GM23338 (cell line): ENCODE measurements around the gene RPP40. TPM values are rescaled to one million over a fixed set of nuclear protein-coding genes. Genes with fewer than 3 reads are reported as not detected.

Experiments
- ATAC-seq: fragments of 200-7000 bp; cut with Tn5 transposase; 3 replicates; pipeline ENCODE4 v1.9.1; 2020
- DNase-seq: peaks from one replicate; pipeline ENCODE4 v3.0.0-alpha.2; 2015; ENCODE audit warnings: low spot score
- H2AFZ ChIP-seq: fragments of 200-600 bp; sonication (generic); 2 replicates; pipeline ENCODE4 v1.8.0; 2016; ENCODE audit warnings: antibody characterized with exemption, mild to moderate bottlenecking, moderate library complexity
- H3F3A ChIP-seq: fragments of 200-600 bp; sonication (generic); replicated peaks from 2 replicates; pipeline ENCODE4 v1.8.0; 2017; ENCODE audit warnings: antibody characterized with exemption, mixed run types, low read depth
- H3K27ac ChIP-seq: fragments of 200-600 bp; sonication (generic); 2 replicates; pipeline ENCODE4 v1.6.1; 2016; ENCODE audit warnings: low read depth
- H3K27me3 ChIP-seq: fragments of 200-600 bp; sonication (generic); 2 replicates; pipeline ENCODE4 v1.8.0; 2016; ENCODE audit warnings: mild to moderate bottlenecking, mixed run types, moderate library complexity; ENCODE audit not compliant: insufficient read depth
- H3K36me3 ChIP-seq: fragments of 200-600 bp; sonication (generic); 2 replicates; pipeline ENCODE4 v1.8.0; 2016; ENCODE audit warnings: mild to moderate bottlenecking; ENCODE audit not compliant: insufficient read depth
- H3K4me1 ChIP-seq: fragments of 200-600 bp; sonication (generic); 2 replicates; pipeline ENCODE4 v1.8.0; 2016; ENCODE audit warnings: mild to moderate bottlenecking, moderate library complexity; ENCODE audit not compliant: insufficient read depth
- H3K4me2 ChIP-seq: fragments of 200-600 bp; sonication (generic); 2 replicates; pipeline ENCODE4 v1.7.1; 2017; ENCODE audit warnings: mixed run types
- H3K4me3 ChIP-seq: fragments of 200-600 bp; sonication (generic); 2 replicates; pipeline ENCODE4 v1.6.1; 2016; ENCODE audit warnings: mixed run types
- H3K79me2 ChIP-seq: fragments of 200-600 bp; sonication (generic); replicated peaks from 2 replicates; pipeline ENCODE4 v1.8.0; 2017; ENCODE audit warnings: mild to moderate bottlenecking; ENCODE audit not compliant: insufficient read depth
- H3K9me2 ChIP-seq: fragments of 200-600 bp; sonication (generic); 2 replicates; pipeline ENCODE4 v1.8.0; 2017; ENCODE audit not compliant: insufficient read depth
- H4K20me1 ChIP-seq: fragments of 200-600 bp; sonication (generic); replicated peaks from 2 replicates; pipeline ENCODE4 v1.8.0; 2017; ENCODE audit warnings: mild to moderate bottlenecking; ENCODE audit not compliant: insufficient read depth
- H3K27ac Mint-ChIP-seq: 2 replicates; pipeline ENCODE4 v1.8.0; 2020; ENCODE audit warnings: inconsistent platforms, mild to moderate bottlenecking, moderate library complexity, mixed read lengths
- H3K27me3 Mint-ChIP-seq: 3 replicates; pipeline ENCODE4 v1.8.0; 2022; ENCODE audit warnings: low read depth, mild to moderate bottlenecking, moderate library complexity, mixed read lengths, inconsistent platforms; ENCODE audit not compliant: insufficient read depth, poor library complexity
- H3K36me3 Mint-ChIP-seq: 3 replicates; pipeline ENCODE4 v1.8.0; 2021; ENCODE audit warnings: low read depth, mild to moderate bottlenecking, inconsistent platforms, moderate library complexity, mixed read lengths
- H3K4me1 Mint-ChIP-seq: 3 replicates; pipeline ENCODE4 v1.8.0; 2020; ENCODE audit warnings: mild to moderate bottlenecking, inconsistent platforms, mixed read lengths
- H3K4me3 Mint-ChIP-seq: 3 replicates; pipeline ENCODE4 v1.8.0; 2021; ENCODE audit warnings: moderate library complexity, mild to moderate bottlenecking, inconsistent platforms, mixed read lengths
- H3K9me3 Mint-ChIP-seq: 3 replicates; pipeline ENCODE4 v1.8.0; 2020; ENCODE audit warnings: moderate library complexity, mild to moderate bottlenecking, inconsistent platforms, mixed read lengths
- CREB1 ChIP-seq: fragments of 250-450 bp; sonication (Bioruptor Pico); IDR thresholded peaks from 2 replicates; pipeline ENCODE4 v1.5.0; 2020; ENCODE audit warnings: low read depth, mild to moderate bottlenecking, moderate library complexity
- EZH2 ChIP-seq: fragments of 200-600 bp; sonication (generic); IDR thresholded peaks from one replicate; pipeline ENCODE4 v1.8.0; 2017; ENCODE audit warnings: antibody characterized with exemption, mild to moderate bottlenecking, low read depth; ENCODE audit not compliant: unreplicated experiment
- EZH2phosphoT487 ChIP-seq: fragments of 200-600 bp; sonication (generic); IDR thresholded peaks from one replicate; pipeline ENCODE4 v1.8.1; 2018; ENCODE audit warnings: antibody characterized with exemption; ENCODE audit not compliant: unreplicated experiment
- JUNB ChIP-seq: IDR thresholded peaks from one replicate; pipeline ENCODE4 v1.6.1; 2016; ENCODE audit warnings: antibody characterized with exemption; ENCODE audit not compliant: unreplicated experiment
- NANOG ChIP-seq: IDR thresholded peaks from 2 replicates; pipeline ENCODE4 v1.6.1; 2016; ENCODE audit warnings: antibody characterized with exemption, borderline replicate concordance
- REST ChIP-seq: IDR thresholded peaks from one replicate; pipeline ENCODE4 v1.6.1; 2018; ENCODE audit warnings: antibody characterized with exemption; ENCODE audit not compliant: unreplicated experiment
- STAT1 ChIP-seq: IDR thresholded peaks from one replicate; pipeline ENCODE4 v1.6.1; 2016; ENCODE audit warnings: antibody characterized with exemption; ENCODE audit not compliant: unreplicated experiment
- ZNF462 ChIP-seq: fragments of 250-450 bp; sonication (Bioruptor Pico); IDR thresholded peaks from 2 replicates; pipeline ENCODE4 v1.5.0; 2020; ENCODE audit warnings: mild to moderate bottlenecking, moderate library complexity
- polyA plus RNA-seq: library from polyadenylated mRNA; unstranded; fragments of >200 nt; fragmentation: Nextera tagmentation; extraction: Ambion mirVana; gene quantifications from 2 replicates; pipeline ENCODE4 v1.2.1, GENCODE V29; 2016
- total RNA-seq: library from RNA; depleted of rRNA; stranded (reverse); fragments of >200 nt; shearing (Covaris generic); gene quantifications from 2 replicates; pipeline ENCODE4 v1.2.3, GENCODE V29; 2014

RPP40 gene
- total and polyA plus RNA-seq, 2 experiments from 2014 or later = 39.3 to 40.4 TPM

- no peak overlapping the region for H3K4me3 ChIP-seq
- Mint-ChIP-seq H3K27me3 (peaks cover 12% of the 10 kb centered on the region), H3K4me3 (no peak overlapping the region)
Observed at GRCh38 chr6:5041955-5042354, 38.1 kb upstream of the RPP40 start.

GRCh38 chr6:5036269-5036668 is 32.4 kb upstream of the RPP40 start:
- Histone ChIP-seq H3K27ac (no peak overlapping the region), H3K79me2 (no peaks in the 10 kb centered on the region), H3K4me1 (peaks cover 22% of the 10 kb centered on the region), H3K4me3 (no peak overlapping the region), H3K4me2 (peak overlapping the region; percentile 24; the same call in 1 of the 2 replicates), H3K27me3 (no peaks in the 10 kb centered on the region), H3F3A (0 out of 2 replicates have a peak, but pooled peaks cover 4% of the 10 kb centered on the region), H2AFZ (peak overlapping the region; percentile 87), H4K20me1 (no peaks in the 10 kb centered on the region), H3K36me3 (no peaks in the 10 kb centered on the region), H3K9me2 (no peaks in the 10 kb centered on the region)
- no peaks in the 10 kb centered on the region for H3K36me3 Mint-ChIP-seq
- DNase-seq (peak; percentile 94), ATAC-seq (peak; percentile 96)
- TF ChIP-seq ZNF462 (CRISPR knock-in tag) (peak; percentile 69), CREB1 (CRISPR knock-in tag) (0 out of 2 replicates have a peak, but pooled peaks have one; percentile 11), STAT1 (no peak)
- peaks cover 39% of the 10 kb centered on the region for H3K4me1 Mint-ChIP-seq
- H3K27ac Mint-ChIP-seq = no peak overlapping the region
- H3K9me3 Mint-ChIP-seq = peaks cover 2% of the 10 kb centered on the region; the same call in 1 of the 3 replicates
- H3K4me3 Mint-ChIP-seq = no peak overlapping the region; the same call in 2 of the 3 replicates
- H3K27me3 Mint-ChIP-seq = peaks cover 15% of the 10 kb centered on the region

More at GRCh38 chr6:5041955-5042354, 38.1 kb upstream of the RPP40 start:
- H3K36me3 ChIP-seq = no peaks in the 10 kb centered on the region
- ATAC-seq (no peak), DNase-seq (no peak)
- no peaks in the 10 kb centered on the region; the same call in 1 of the 2 replicates for H4K20me1 ChIP-seq
- H3K4me1 ChIP-seq = no peaks in the 10 kb centered on the region
- no peak for TF ChIP-seq REST
- no peak for TF ChIP-seq JUNB
- TF ChIP-seq CREB1 (CRISPR knock-in tag) = no peak
- no peak for TF ChIP-seq STAT1
- TF ChIP-seq EZH2 = no peak
- TF ChIP-seq NANOG = no peak
- TF ChIP-seq EZH2phosphoT487 = no peak
- no peak overlapping the region for H2AFZ ChIP-seq
- Mint-ChIP-seq H3K36me3 (no peaks in the 10 kb centered on the region), H3K4me1 (peaks cover 5% of the 10 kb centered on the region; the same call in 2 of the 3 replicates), H3K27ac (no peak overlapping the region), H3K9me3 (no peaks in the 10 kb centered on the region; the same call in 2 of the 3 replicates)
- H3K27me3 ChIP-seq = no peaks in the 10 kb centered on the region
- no peak overlapping the region for H3K4me2 ChIP-seq
- no peak overlapping the region for H3K27ac ChIP-seq
- no peaks in the 10 kb centered on the region for H3K79me2 ChIP-seq
- H3K9me2 ChIP-seq = no peaks in the 10 kb centered on the region
- H3F3A ChIP-seq = no peaks in the 10 kb centered on the region
